RWPE1 (cell line): ENCODE measurements around the gene APOA5.

Source experiments
- CTCF ChIA-PET: fragments of 350-600 bp; sonication (Branson Sonifier 250); formaldehyde crosslinking; extraction: SDS; loops from one replicate; lab custom pipeline; 2021; lab: Yijun Ruan, JAX
- POLR2A ChIA-PET: fragments of 400-600 bp; formaldehyde crosslinking; extraction: SDS; loops from one replicate; lab custom pipeline; 2020; ENCODE audit warnings: antibody characterized with exemption; ENCODE audit not compliant: low non-redundant PET; lab: Yijun Ruan, JAX
- DNase-seq: peaks from one replicate; pipeline ENCODE4 v3.0.0; 2012; ENCODE audit warnings: low spot score
- H3K27ac ChIP-seq: fragments of 450-650 bp; 2 replicates; pipeline ENCODE4 v1.5.1; 2017
- CTCF ChIP-seq: fragments of 450-650 bp; conservative IDR thresholded peaks from 2 replicates; pipeline ENCODE4 v1.5.1; 2017; ENCODE audit warnings: low read depth, mild to moderate bottlenecking

APOA5 gene

DNA sequence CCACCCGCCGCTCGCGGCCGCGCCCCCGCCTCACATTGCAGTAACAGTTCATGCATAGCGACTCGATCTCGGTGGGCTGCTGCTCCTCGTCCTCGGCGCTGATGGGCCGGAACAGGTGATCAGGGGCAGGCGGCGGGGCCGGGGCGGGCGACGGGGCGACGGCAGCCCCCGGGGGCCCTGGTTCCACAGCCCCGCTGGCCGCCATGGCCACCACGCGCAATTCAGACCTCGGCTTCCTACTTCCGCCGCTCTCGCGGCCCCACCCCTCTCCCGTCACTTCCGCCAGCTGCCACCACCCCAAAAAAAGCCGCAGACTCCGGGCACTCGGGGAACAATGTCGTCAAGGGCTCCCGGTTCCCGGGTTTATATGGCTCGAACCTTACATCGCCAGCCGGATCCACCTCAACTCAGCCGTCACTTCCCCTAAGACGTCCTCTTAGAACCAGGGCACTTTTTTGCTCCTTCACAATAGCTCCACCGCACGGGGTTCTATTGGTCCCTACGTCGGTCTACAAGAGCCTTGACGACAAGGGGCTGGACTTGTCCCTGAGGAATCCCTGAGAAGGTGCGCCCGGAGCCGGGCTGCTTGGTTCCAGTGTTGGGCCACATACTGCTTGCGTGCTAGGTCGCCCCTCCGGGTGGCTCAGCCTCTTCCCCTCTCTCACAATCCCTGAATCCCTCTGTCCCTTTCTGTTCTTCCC, 3.7 kb downstream of the APOA5 start, which contains the start of gene ZPR1:
ZPR1 (minus strand) TSS at position 238 of the 701 bp plus-strand sequence; CDS start at position 205, 33 bp downstream.
- DNase-seq, result peak; percentile 83
- no peak for TF ChIP-seq CTCF
- ChIA-PET POLR2A (interaction anchor here (0.6 kb wide), 1 partner anchor 318 kb away, joined by 3 read pairs; no protein-coding TSS in a partner anchor), CTCF (interaction anchor here (0.5 to 1.4 kb wide), 5 partner anchors 16 to 308 kb away, joined by 3 to 5 read pairs (median 4); no protein-coding TSS in a partner anchor)
- H3K27ac ChIP-seq, result peak within 1 kb of the TSS; percentile 58

DNA sequence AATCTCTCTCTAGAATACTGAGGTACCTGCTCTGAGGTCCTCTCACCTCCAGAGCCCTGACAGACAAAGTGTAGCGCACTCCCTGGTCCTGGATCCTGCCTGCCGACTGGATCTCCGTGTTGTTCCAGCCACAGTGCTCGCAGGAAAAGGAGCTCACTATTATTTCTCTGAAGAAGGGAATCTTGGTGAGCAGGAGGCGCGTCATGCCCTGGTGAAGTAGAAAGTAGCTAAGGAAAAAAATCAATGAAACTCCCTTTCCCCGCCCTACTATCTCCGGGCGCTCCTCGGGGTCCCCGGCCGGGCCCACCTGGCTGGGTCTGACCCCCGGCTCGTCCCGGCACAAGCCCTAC, 4.3 kb downstream of the APOA5 start:
- peak overlapping the region; percentile 58 for H3K27ac ChIP-seq
- POLR2A ChIA-PET, result no interaction called here
- CTCF ChIA-PET, result interaction anchor here (0.5 to 1.2 kb wide), 4 partner anchors 16 to 308 kb away, joined by 3 to 5 read pairs (median 4); no protein-coding TSS in a partner anchor
- DNase-seq, result no peak
- TF ChIP-seq CTCF, result no peak

GRCh38 chr11:116786966-116787365, 4.7 kb downstream of the APOA5 start:
- peak overlapping the region; percentile 58; the same call in 1 of the 2 replicates for H3K27ac ChIP-seq
- POLR2A ChIA-PET, result no interaction called here
- no peak for TF ChIP-seq CTCF
- CTCF ChIA-PET, result interaction anchor here (0.7 to 0.9 kb wide), 2 partner anchors 49 to 309 kb away, joined by 3 to 4 read pairs; no protein-coding TSS in a partner anchor
- DNase-seq, result no peak

DNA sequence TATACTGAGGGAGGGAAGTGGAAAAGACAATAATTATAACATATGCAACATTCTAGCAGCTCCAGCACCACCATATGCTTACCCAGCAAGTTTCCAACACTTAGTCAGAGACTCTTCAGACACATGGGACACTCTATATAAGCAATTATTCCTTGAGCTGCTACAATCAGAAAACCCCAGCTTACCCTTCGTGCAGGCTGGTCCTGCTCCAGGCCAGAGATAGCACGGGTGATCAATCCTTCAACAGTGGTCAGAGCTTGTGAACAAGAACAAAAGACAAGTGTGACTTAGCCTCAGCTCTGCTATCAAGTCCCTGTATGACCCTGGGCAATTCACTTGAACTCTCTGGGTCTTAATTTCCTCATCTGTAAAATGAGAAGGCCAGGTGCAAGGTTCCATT, 5.4 kb downstream of the APOA5 start:
- DNase-seq, result no peak
- no peak for TF ChIP-seq CTCF
- H3K27ac ChIP-seq, result no peak overlapping the region
- CTCF ChIA-PET, result no interaction called here
- POLR2A ChIA-PET, result no interaction called here

- TF ChIP-seq CTCF, result no peak
- CTCF ChIA-PET, result interaction anchor here (0.6 to 1.0 kb wide), 2 partner anchors 50 to 323 kb away, joined by 4 to 5 read pairs; no protein-coding TSS in a partner anchor
- POLR2A ChIA-PET, result interaction anchor here (0.6 kb wide), 1 partner anchor 53 kb away, joined by 3 read pairs; no protein-coding TSS in a partner anchor
These were observed 9.0 kb downstream of the APOA5 start for GRCh38 chr11:116782728-116783127.

GRCh38 chr11:116778556-116778955, 13.1 kb downstream of the APOA5 start:
- CTCF ChIA-PET, result no interaction called here
- DNase-seq, result no peak
- TF ChIP-seq CTCF, result no peak
- H3K27ac ChIP-seq, result no peak overlapping the region
- POLR2A ChIA-PET, result no interaction called here

More at GRCh38 chr11:116782728-116783127, 9.0 kb downstream of the APOA5 start:
- DNase-seq, result no peak
- H3K27ac ChIP-seq, result no peak overlapping the region
